GM23338 (cell line): ENCODE measurements around the gene NFIA. TPM values are rescaled to one million over a fixed set of nuclear protein-coding genes. Genes with fewer than 3 reads are reported as not detected.
"Not testable (repeated sequence)": the region's sequence is repeated elsewhere in the genome, so short reads cannot be mapped to it uniquely, and the experiment has no call there.

ENCODE experiments used
- ATAC-seq: fragments of 200-7000 bp; cut with Tn5 transposase; 3 replicates; pipeline ENCODE4 v1.9.1; 2020
- DNase-seq: peaks from one replicate; pipeline ENCODE4 v3.0.0-alpha.2; 2015; ENCODE audit warnings: low spot score
- H2AFZ ChIP-seq: fragments of 200-600 bp; sonication (generic); 2 replicates; pipeline ENCODE4 v1.8.0; 2016; ENCODE audit warnings: antibody characterized with exemption, mild to moderate bottlenecking, moderate library complexity
- H3F3A ChIP-seq: fragments of 200-600 bp; sonication (generic); replicated peaks from 2 replicates; pipeline ENCODE4 v1.8.0; 2017; ENCODE audit warnings: antibody characterized with exemption, mixed run types, low read depth
- H3K27ac ChIP-seq: fragments of 200-600 bp; sonication (generic); 2 replicates; pipeline ENCODE4 v1.6.1; 2016; ENCODE audit warnings: low read depth
- H3K27me3 ChIP-seq: fragments of 200-600 bp; sonication (generic); 2 replicates; pipeline ENCODE4 v1.8.0; 2016; ENCODE audit warnings: mild to moderate bottlenecking, mixed run types, moderate library complexity; ENCODE audit not compliant: insufficient read depth
- H3K36me3 ChIP-seq: fragments of 200-600 bp; sonication (generic); 2 replicates; pipeline ENCODE4 v1.8.0; 2016; ENCODE audit warnings: mild to moderate bottlenecking; ENCODE audit not compliant: insufficient read depth
- H3K4me1 ChIP-seq: fragments of 200-600 bp; sonication (generic); 2 replicates; pipeline ENCODE4 v1.8.0; 2016; ENCODE audit warnings: mild to moderate bottlenecking, moderate library complexity; ENCODE audit not compliant: insufficient read depth
- H3K4me2 ChIP-seq: fragments of 200-600 bp; sonication (generic); 2 replicates; pipeline ENCODE4 v1.7.1; 2017; ENCODE audit warnings: mixed run types
- H3K4me3 ChIP-seq: fragments of 200-600 bp; sonication (generic); 2 replicates; pipeline ENCODE4 v1.6.1; 2016; ENCODE audit warnings: mixed run types
- H3K79me2 ChIP-seq: fragments of 200-600 bp; sonication (generic); replicated peaks from 2 replicates; pipeline ENCODE4 v1.8.0; 2017; ENCODE audit warnings: mild to moderate bottlenecking; ENCODE audit not compliant: insufficient read depth
- H3K9me2 ChIP-seq: fragments of 200-600 bp; sonication (generic); 2 replicates; pipeline ENCODE4 v1.8.0; 2017; ENCODE audit not compliant: insufficient read depth
- H4K20me1 ChIP-seq: fragments of 200-600 bp; sonication (generic); replicated peaks from 2 replicates; pipeline ENCODE4 v1.8.0; 2017; ENCODE audit warnings: mild to moderate bottlenecking; ENCODE audit not compliant: insufficient read depth
- H3K27ac Mint-ChIP-seq: 2 replicates; pipeline ENCODE4 v1.8.0; 2020; ENCODE audit warnings: inconsistent platforms, mild to moderate bottlenecking, moderate library complexity, mixed read lengths
- H3K27me3 Mint-ChIP-seq: 3 replicates; pipeline ENCODE4 v1.8.0; 2022; ENCODE audit warnings: low read depth, mild to moderate bottlenecking, moderate library complexity, mixed read lengths, inconsistent platforms; ENCODE audit not compliant: insufficient read depth, poor library complexity
- H3K36me3 Mint-ChIP-seq: 3 replicates; pipeline ENCODE4 v1.8.0; 2021; ENCODE audit warnings: low read depth, mild to moderate bottlenecking, inconsistent platforms, moderate library complexity, mixed read lengths
- H3K4me1 Mint-ChIP-seq: 3 replicates; pipeline ENCODE4 v1.8.0; 2020; ENCODE audit warnings: mild to moderate bottlenecking, inconsistent platforms, mixed read lengths
- H3K4me3 Mint-ChIP-seq: 3 replicates; pipeline ENCODE4 v1.8.0; 2021; ENCODE audit warnings: moderate library complexity, mild to moderate bottlenecking, inconsistent platforms, mixed read lengths
- H3K9me3 Mint-ChIP-seq: 3 replicates; pipeline ENCODE4 v1.8.0; 2020; ENCODE audit warnings: moderate library complexity, mild to moderate bottlenecking, inconsistent platforms, mixed read lengths
- CREB1 ChIP-seq: fragments of 250-450 bp; sonication (Bioruptor Pico); IDR thresholded peaks from 2 replicates; pipeline ENCODE4 v1.5.0; 2020; ENCODE audit warnings: low read depth, mild to moderate bottlenecking, moderate library complexity
- CTCF ChIP-seq, 2 experiments: fragments of 200-600 bp in 1 of 2; sonication (generic) in 1 of 2; conservative IDR thresholded peaks; 2 replicates each; pipeline versions ENCODE4 v1.5.1 to v1.6.1; 2016 to 2017; ENCODE audit warnings: antibody characterized with exemption in 2 of 2, low read depth in 2 of 2, mild to moderate bottlenecking in 2 of 2, moderate library complexity in 1 of 2
- EZH2phosphoT487 ChIP-seq: fragments of 200-600 bp; sonication (generic); IDR thresholded peaks from one replicate; pipeline ENCODE4 v1.8.1; 2018; ENCODE audit warnings: antibody characterized with exemption; ENCODE audit not compliant: unreplicated experiment
- POLR2AphosphoS5 ChIP-seq: IDR thresholded peaks from 2 replicates; pipeline ENCODE4 v1.6.1; 2016; ENCODE audit warnings: antibody characterized with exemption, low read depth
- STAT1 ChIP-seq: IDR thresholded peaks from one replicate; pipeline ENCODE4 v1.6.1; 2016; ENCODE audit warnings: antibody characterized with exemption; ENCODE audit not compliant: unreplicated experiment
- ZNF114 ChIP-seq: fragments of 250-450 bp; sonication (Bioruptor Pico); IDR thresholded peaks from 2 replicates; pipeline ENCODE4 v1.5.0; 2020; ENCODE audit warnings: mild to moderate bottlenecking, moderate library complexity
- ZNF331 ChIP-seq: fragments of 250-450 bp; sonication (Bioruptor Pico); IDR thresholded peaks from 2 replicates; pipeline ENCODE4 v1.5.0; 2020; ENCODE audit warnings: low read depth, mild to moderate bottlenecking, moderate library complexity
- polyA plus RNA-seq: library from polyadenylated mRNA; unstranded; fragments of >200 nt; fragmentation: Nextera tagmentation; extraction: Ambion mirVana; gene quantifications from 2 replicates; pipeline ENCODE4 v1.2.1, GENCODE V29; 2016
- total RNA-seq: library from RNA; depleted of rRNA; stranded (reverse); fragments of >200 nt; shearing (Covaris generic); gene quantifications from 2 replicates; pipeline ENCODE4 v1.2.3, GENCODE V29; 2014
- TF ChIP-seq, protein P1 (sequence below): IDR thresholded peaks from 2 replicates; pipeline ENCODE4 v1.6.1; 2016; ENCODE audit warnings: antibody characterized with exemption
- TF ChIP-seq, protein P2 (sequence below): IDR thresholded peaks from one replicate; pipeline ENCODE4 v1.6.1; 2018; ENCODE audit warnings: antibody characterized with exemption; ENCODE audit not compliant: unreplicated experiment

The NFIA gene
- total and polyA plus RNA-seq, 2 experiments from 2014 or later: 0.97 to 2.3 TPM

DNA sequence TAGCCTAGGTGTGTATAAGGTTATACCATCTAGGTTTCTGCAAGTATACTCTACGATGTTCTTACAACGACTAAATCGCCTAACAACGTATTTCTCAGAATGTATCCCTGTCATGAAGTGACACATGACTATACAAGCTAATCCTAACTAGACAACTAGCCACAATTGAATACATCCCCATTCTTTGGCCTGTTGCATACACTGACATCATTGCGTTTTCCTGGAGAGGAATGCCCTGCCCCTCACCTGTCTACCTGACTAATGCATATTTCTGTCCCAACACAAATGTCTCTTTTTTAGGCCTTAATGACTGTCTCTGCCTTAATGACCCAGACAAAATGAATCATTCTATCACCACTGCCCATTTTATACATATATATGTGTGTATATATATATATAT is 8.5 kb upstream of the NFIA start:
- ATAC-seq (no peak), DNase-seq (no peak)
- Mint-ChIP-seq H3K27me3 (peaks cover 15% of the 10 kb centered on the region), H3K4me3 (no peak overlapping the region), H3K4me1 (peaks cover 27% of the 10 kb centered on the region), H3K27ac (no peak overlapping the region), H3K9me3 (no peaks in the 10 kb centered on the region; the same call in 2 of the 3 replicates), H3K36me3 (no peaks in the 10 kb centered on the region)
- Histone ChIP-seq H3K4me2 (no peak overlapping the region), H4K20me1 (no peaks in the 10 kb centered on the region), H3K27ac (no peak overlapping the region), H2AFZ (no peak overlapping the region), H3F3A (peaks cover 8% of the 10 kb centered on the region; the same call in 1 of the 2 replicates), H3K36me3 (no peaks in the 10 kb centered on the region), H3K4me1 (peaks cover 27% of the 10 kb centered on the region), H3K79me2 (no peaks in the 10 kb centered on the region), H3K4me3 (no peak overlapping the region), H3K9me2 (no peaks in the 10 kb centered on the region), H3K27me3 (peaks cover 70% of the 10 kb centered on the region)
- TF ChIP-seq STAT1 (no peak), CTCF (conservative IDR thresholded peaks at IDR 0.05; ENCODE audit: low read depth in 2 of 2) (no peak), EZH2phosphoT487 (no peak)
- TF ChIP-seq, protein P1, sequence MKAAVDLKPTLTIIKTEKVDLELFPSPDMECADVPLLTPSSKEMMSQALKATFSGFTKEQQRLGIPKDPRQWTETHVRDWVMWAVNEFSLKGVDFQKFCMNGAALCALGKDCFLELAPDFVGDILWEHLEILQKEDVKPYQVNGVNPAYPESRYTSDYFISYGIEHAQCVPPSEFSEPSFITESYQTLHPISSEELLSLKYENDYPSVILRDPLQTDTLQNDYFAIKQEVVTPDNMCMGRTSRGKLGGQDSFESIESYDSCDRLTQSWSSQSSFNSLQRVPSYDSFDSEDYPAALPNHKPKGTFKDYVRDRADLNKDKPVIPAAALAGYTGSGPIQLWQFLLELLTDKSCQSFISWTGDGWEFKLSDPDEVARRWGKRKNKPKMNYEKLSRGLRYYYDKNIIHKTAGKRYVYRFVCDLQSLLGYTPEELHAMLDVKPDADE: no peak

GRCh38 chr1:61075833-61076232 is 6.5 kb upstream of the NFIA start:
- Histone ChIP-seq H3K27me3 (peaks cover 71% of the 10 kb centered on the region), H2AFZ (0 out of 2 replicates have a peak overlapping the region, but pooled peaks have one; percentile 86), H3K4me3 (peak overlapping the region; percentile 58), H3K4me2 (peak overlapping the region; percentile 79), H3K4me1 (peaks cover 36% of the 10 kb centered on the region), H3F3A (peaks cover 14% of the 10 kb centered on the region; the same call in 1 of the 2 replicates)
- H3K9me2 ChIP-seq, H3K36me3 ChIP-seq, H3K27ac ChIP-seq, H3K79me2 ChIP-seq, H3K9me3 Mint-ChIP-seq, H3K27ac Mint-ChIP-seq, H4K20me1 ChIP-seq, ATAC-seq, H3K36me3 Mint-ChIP-seq, DNase-seq: not testable (repeated sequence)
- Mint-ChIP-seq H3K27me3 (peaks cover 35% of the 10 kb centered on the region), H3K4me1 (peaks cover 37% of the 10 kb centered on the region), H3K4me3 (peak overlapping the region; percentile 83)

DNA sequence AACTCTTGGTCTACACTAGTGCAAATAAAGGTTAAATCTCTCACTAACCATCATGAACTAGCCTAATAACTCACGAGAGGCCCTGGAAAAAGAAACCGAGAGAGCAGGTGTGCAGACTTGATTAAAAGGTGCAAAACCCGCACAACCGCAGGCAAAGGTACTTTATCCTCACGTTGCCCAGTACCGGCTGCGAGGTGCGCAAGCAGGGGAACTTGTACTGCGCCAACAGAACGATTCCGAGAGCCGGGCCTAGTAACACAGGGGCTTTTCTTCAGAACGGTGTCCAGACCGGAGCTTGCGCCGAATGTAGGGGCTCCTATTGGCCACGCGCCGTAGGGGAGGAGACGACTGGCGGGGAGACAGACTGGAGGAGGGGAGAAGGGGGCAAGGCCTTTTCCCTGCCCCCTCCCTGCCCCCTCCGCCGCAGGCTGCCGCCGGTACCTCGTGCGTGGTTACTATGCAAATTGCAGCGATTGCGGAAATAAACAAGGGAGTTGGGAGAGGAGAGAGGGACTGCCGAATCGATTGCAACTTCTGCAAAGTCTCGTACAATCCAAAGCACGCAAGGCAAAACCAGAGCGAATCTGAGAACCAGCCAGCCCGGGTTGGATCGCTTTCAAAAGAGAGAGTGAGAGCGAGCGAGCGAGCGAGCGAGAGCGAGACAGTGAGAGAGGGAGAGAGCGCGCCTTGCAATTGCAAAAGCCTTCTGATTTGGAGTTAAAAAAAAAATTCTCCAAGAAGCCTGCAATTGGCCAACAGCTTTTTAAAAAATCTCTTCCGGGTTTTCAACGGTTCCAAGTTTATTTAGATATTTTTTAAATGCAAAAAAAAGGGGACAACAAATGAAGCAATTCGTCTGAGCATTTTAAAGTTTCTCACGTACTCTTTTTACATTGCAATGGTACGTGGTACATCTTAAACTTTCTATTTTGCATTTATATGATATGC is 5.4 kb upstream of the NFIA start:
- Mint-ChIP-seq H3K27ac (peak overlapping the region; percentile 89), H3K36me3 (no peaks in the 10 kb centered on the region), H3K4me3 (peak overlapping the region; percentile 83), H3K9me3 (no peaks in the 10 kb centered on the region), H3K4me1 (peaks cover 37% of the 10 kb centered on the region), H3K27me3 (peaks cover 45% of the 10 kb centered on the region)
- Histone ChIP-seq H3K27ac (peak overlapping the region; percentile 85), H3K4me1 (peaks cover 40% of the 10 kb centered on the region), H2AFZ (peak overlapping the region; percentile 86), H4K20me1 (no peaks in the 10 kb centered on the region), H3K27me3 (peaks cover 72% of the 10 kb centered on the region), H3K9me2 (no peaks in the 10 kb centered on the region), H3K4me2 (peak overlapping the region; percentile 79), H3F3A (peaks cover 14% of the 10 kb centered on the region; the same call in 1 of the 2 replicates), H3K79me2 (no peaks in the 10 kb centered on the region), H3K4me3 (peak overlapping the region; percentile 58), H3K36me3 (no peaks in the 10 kb centered on the region)
- ATAC-seq (peak; percentile 91), DNase-seq (peak; percentile 97)
- no peak for TF ChIP-seq ZNF331 (CRISPR knock-in tag)
- TF ChIP-seq ZNF114 (CRISPR knock-in tag): no peak
- no peak for TF ChIP-seq STAT1
- TF ChIP-seq, protein P1: no peak
- TF ChIP-seq EZH2phosphoT487: no peak
- TF ChIP-seq POLR2AphosphoS5: peak; percentile 51; the same call in 1 of the 2 replicates
- TF ChIP-seq CREB1 (CRISPR knock-in tag): peak; percentile 34; the same call in 1 of the 2 replicates
- TF ChIP-seq, protein P2, sequence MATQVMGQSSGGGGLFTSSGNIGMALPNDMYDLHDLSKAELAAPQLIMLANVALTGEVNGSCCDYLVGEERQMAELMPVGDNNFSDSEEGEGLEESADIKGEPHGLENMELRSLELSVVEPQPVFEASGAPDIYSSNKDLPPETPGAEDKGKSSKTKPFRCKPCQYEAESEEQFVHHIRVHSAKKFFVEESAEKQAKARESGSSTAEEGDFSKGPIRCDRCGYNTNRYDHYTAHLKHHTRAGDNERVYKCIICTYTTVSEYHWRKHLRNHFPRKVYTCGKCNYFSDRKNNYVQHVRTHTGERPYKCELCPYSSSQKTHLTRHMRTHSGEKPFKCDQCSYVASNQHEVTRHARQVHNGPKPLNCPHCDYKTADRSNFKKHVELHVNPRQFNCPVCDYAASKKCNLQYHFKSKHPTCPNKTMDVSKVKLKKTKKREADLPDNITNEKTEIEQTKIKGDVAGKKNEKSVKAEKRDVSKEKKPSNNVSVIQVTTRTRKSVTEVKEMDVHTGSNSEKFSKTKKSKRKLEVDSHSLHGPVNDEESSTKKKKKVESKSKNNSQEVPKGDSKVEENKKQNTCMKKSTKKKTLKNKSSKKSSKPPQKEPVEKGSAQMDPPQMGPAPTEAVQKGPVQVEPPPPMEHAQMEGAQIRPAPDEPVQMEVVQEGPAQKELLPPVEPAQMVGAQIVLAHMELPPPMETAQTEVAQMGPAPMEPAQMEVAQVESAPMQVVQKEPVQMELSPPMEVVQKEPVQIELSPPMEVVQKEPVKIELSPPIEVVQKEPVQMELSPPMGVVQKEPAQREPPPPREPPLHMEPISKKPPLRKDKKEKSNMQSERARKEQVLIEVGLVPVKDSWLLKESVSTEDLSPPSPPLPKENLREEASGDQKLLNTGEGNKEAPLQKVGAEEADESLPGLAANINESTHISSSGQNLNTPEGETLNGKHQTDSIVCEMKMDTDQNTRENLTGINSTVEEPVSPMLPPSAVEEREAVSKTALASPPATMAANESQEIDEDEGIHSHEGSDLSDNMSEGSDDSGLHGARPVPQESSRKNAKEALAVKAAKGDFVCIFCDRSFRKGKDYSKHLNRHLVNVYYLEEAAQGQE: no peak
